Measurements from ENCODE around the gene PRICKLE4.

Gene PRICKLE4

GRCh38 chr6:41780551-41781365 is at the start of gene PRICKLE4:
Gene PRICKLE4, plus strand, starts transcription at chr6:41780782. Its CDS starts 2,692 bp downstream, at chr6:41783474.
- no peak for TF ChIP-seq CTCF (conservative IDR thresholded peaks at IDR 0.05; ENCODE audit: low read depth, low read length)
- H3K4me3 ChIP-seq (ENCODE audit: low read depth, low read length) = peak within 1 kb of the TSS; percentile 67
- DNase-seq (ENCODE audit: low read depth) = peak; percentile 34

GRCh38 chr6:41731561-41732086 is 49.0 kb upstream of the PRICKLE4 start:
- TF ChIP-seq CTCF (conservative IDR thresholded peaks at IDR 0.05; ENCODE audit: low read depth, low read length) = no peak
- DNase-seq (ENCODE audit: low read depth) = no peak
- H3K4me3 ChIP-seq (ENCODE audit: low read depth, low read length) = no peak overlapping the region

GRCh38 chr6:41732149-41732548 is 48.4 kb upstream of the PRICKLE4 start:
- H3K4me3 ChIP-seq (ENCODE audit: low read depth, low read length) = no peak overlapping the region
- no peak for TF ChIP-seq CTCF (conservative IDR thresholded peaks at IDR 0.05; ENCODE audit: low read depth, low read length)

GRCh38 chr6:41732591-41733359 is 47.8 kb upstream of the PRICKLE4 start:
- no peak for TF ChIP-seq CTCF (conservative IDR thresholded peaks at IDR 0.05; ENCODE audit: low read depth, low read length)
- H3K4me3 ChIP-seq (ENCODE audit: low read depth, low read length) = peak overlapping the region; percentile 28
- DNase-seq (ENCODE audit: low read depth) = peak; percentile 67

More at GRCh38 chr6:41732149-41732548, 48.4 kb upstream of the PRICKLE4 start:
- DNase-seq (ENCODE audit: low read depth) = no peak

GRCh38 chr6:41733360-41733706 is 47.2 kb upstream of the PRICKLE4 start:
- no peak for TF ChIP-seq CTCF (conservative IDR thresholded peaks at IDR 0.05; ENCODE audit: low read depth, low read length)
- no peak for DNase-seq (ENCODE audit: low read depth)
- H3K4me3 ChIP-seq (ENCODE audit: low read depth, low read length) = peak overlapping the region; percentile 64

- peak; percentile 83 for DNase-seq (ENCODE audit: low read depth)
- no peak for TF ChIP-seq CTCF (conservative IDR thresholded peaks at IDR 0.05; ENCODE audit: low read depth, low read length)
- peak overlapping the region; percentile 64 for H3K4me3 ChIP-seq (ENCODE audit: low read depth, low read length)
Measured at GRCh38 chr6:41733707-41734665, 46.6 kb upstream of the PRICKLE4 start.
